Liver (tissue), 3 donors: ENCODE data around the gene SIM2.

ENCODE experiments used
- CTCF ChIP-seq: fragments of 150-350 bp; IDR thresholded peaks from 2 replicates; pipeline ENCODE4 v1.5.1; 2017; ENCODE audit warnings: improper control_type of control experiment, low read depth, low read length; ENCODE audit not compliant: missing input control
- EGR1 ChIP-seq, 2 donors: IDR thresholded peaks; 2 replicates each; pipeline ENCODE4 v1.6.1; 2016 to 2018; ENCODE audit warnings: antibody characterized with exemption in 2 of 2, low read depth in 2 of 2
- FOXA1 ChIP-seq: IDR thresholded peaks from 2 replicates; pipeline ENCODE4 v1.6.1; 2016; ENCODE audit warnings: antibody characterized with exemption
- GABPA ChIP-seq, 2 donors: IDR thresholded peaks in 1 of 2; conservative IDR thresholded peaks in 1 of 2; 2 replicates each; pipeline ENCODE4 v1.6.1; 2016; ENCODE audit warnings: antibody characterized with exemption in 2 of 2, mild to moderate bottlenecking in 1 of 2, moderate library complexity in 1 of 2
- MAX ChIP-seq: IDR thresholded peaks from 2 replicates; pipeline ENCODE4 v1.6.1; 2016; ENCODE audit warnings: antibody characterized with exemption
- NR2F2 ChIP-seq: IDR thresholded peaks from 2 replicates; pipeline ENCODE4 v1.6.1; 2016; ENCODE audit warnings: antibody characterized with exemption
- TAF1 ChIP-seq: conservative IDR thresholded peaks from 2 replicates; pipeline ENCODE4 v1.6.1; 2016; ENCODE audit warnings: antibody characterized with exemption, mild to moderate bottlenecking
- TF ChIP-seq, protein P1 (sequence below): IDR thresholded peaks from 2 replicates; pipeline ENCODE4 v1.6.1; 2016; ENCODE audit warnings: antibody characterized with exemption, mild to moderate bottlenecking
- donor health status: healthy.
- donor health status: healthy.

DNA sequence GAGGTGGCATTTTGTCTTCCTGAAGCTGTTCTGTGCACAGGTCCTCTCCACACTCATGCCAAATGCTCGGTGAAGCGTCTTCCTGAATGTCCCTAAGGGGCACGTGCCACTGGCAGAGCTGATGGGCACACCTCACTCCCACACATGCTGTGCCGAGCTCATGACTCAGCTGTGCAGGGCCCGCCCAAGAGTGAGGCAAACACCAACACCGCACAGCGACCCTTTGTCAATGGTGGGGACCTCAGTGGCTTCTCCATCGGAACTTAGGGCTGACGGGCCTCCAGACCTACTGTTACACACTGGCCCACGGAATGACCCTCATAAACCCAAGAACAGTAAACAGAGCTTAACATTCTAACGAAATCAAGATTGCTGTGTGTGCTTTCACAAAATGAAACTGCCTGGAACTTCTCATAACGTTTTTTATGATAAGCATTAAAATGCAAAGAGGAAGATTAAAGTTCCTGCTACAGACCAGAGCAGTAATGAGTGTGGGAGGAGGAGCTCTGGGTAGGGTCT lies 89.3 kb downstream of the SIM2 start:
- TF ChIP-seq CTCF = no peak
- TF ChIP-seq MAX = no peak
- TF ChIP-seq, protein P1, sequence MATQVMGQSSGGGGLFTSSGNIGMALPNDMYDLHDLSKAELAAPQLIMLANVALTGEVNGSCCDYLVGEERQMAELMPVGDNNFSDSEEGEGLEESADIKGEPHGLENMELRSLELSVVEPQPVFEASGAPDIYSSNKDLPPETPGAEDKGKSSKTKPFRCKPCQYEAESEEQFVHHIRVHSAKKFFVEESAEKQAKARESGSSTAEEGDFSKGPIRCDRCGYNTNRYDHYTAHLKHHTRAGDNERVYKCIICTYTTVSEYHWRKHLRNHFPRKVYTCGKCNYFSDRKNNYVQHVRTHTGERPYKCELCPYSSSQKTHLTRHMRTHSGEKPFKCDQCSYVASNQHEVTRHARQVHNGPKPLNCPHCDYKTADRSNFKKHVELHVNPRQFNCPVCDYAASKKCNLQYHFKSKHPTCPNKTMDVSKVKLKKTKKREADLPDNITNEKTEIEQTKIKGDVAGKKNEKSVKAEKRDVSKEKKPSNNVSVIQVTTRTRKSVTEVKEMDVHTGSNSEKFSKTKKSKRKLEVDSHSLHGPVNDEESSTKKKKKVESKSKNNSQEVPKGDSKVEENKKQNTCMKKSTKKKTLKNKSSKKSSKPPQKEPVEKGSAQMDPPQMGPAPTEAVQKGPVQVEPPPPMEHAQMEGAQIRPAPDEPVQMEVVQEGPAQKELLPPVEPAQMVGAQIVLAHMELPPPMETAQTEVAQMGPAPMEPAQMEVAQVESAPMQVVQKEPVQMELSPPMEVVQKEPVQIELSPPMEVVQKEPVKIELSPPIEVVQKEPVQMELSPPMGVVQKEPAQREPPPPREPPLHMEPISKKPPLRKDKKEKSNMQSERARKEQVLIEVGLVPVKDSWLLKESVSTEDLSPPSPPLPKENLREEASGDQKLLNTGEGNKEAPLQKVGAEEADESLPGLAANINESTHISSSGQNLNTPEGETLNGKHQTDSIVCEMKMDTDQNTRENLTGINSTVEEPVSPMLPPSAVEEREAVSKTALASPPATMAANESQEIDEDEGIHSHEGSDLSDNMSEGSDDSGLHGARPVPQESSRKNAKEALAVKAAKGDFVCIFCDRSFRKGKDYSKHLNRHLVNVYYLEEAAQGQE = no peak
- TF ChIP-seq TAF1 = no peak
- TF ChIP-seq GABPA (IDR thresholded peaks at IDR 0.05 in 1 of 2, conservative IDR thresholded peaks at IDR 0.05 in 1 of 2) = no peak
- TF ChIP-seq EGR1 (IDR thresholded peaks at IDR 0.05; ENCODE audit: low read depth in 2 of 2) = no peak
- TF ChIP-seq FOXA1 = no peak
- TF ChIP-seq NR2F2 = no peak
